CD14-positive monocyte (primary cell): ENCODE results near the gene SCN4B. TPM values are rescaled to one million over a fixed set of nuclear protein-coding genes. Genes with fewer than 3 reads are reported as not detected.
A peak's percentile ranks its signal among the peaks of the same experiment; 100 is the strongest.

Experiments used
- DNase-seq, 3 donors: peaks; one replicate each; pipeline ENCODE4 v3.0.0-alpha.2; 2011 to 2022
- H2AFZ ChIP-seq: 2 replicates; pipeline ENCODE4 v1.6.0; 2012; ENCODE audit warnings: mild to moderate bottlenecking, low read depth, low read length, inconsistent platforms; ENCODE audit not compliant: insufficient read depth, poor library complexity, severe bottlenecking
- H3K27ac ChIP-seq, 2 donors: 1 replicate in 1 of 2; 2 replicates in 1 of 2; pipeline ENCODE4 v1.5.1; 2012 to 2013; ENCODE audit warnings: low read length in 2 of 2, control low read depth in 1 of 2, inconsistent platforms in 1 of 2, low read depth in 1 of 2, mild to moderate bottlenecking in 1 of 2
- H3K27me3 ChIP-seq, 2 donors: one replicate each; pipeline versions ENCODE4 v1.6.0 to v1.6.1; 2011 to 2013; ENCODE audit warnings: low read length in 2 of 2; ENCODE audit not compliant: control insufficient read depth in 2 of 2, insufficient read depth in 2 of 2
- H3K36me3 ChIP-seq, 2 donors: replicated peaks in 1 of 2; 1 replicate in 1 of 2; 2 replicates in 1 of 2; pipeline versions ENCODE4 v1.5.1 to v1.6.1; 2012 to 2013; ENCODE audit warnings: low read length in 2 of 2, control low read depth in 1 of 2, inconsistent platforms in 1 of 2, mild to moderate bottlenecking in 1 of 2; ENCODE audit not compliant: insufficient read depth in 2 of 2, control insufficient read depth in 1 of 2
- H3K4me1 ChIP-seq, 2 donors: 1 replicate in 1 of 2; 2 replicates in 1 of 2; pipeline versions ENCODE4 v1.5.1 to v1.6.1; 2012 to 2013; ENCODE audit warnings: low read length in 2 of 2, control low read depth in 1 of 2, inconsistent platforms in 1 of 2, mild to moderate bottlenecking in 1 of 2, moderate library complexity in 1 of 2; ENCODE audit not compliant: insufficient read depth in 2 of 2, control insufficient read depth in 1 of 2
- H3K4me2 ChIP-seq: replicated peaks from 2 replicates; pipeline ENCODE3; 2012; ENCODE audit warnings: low read length, moderate library complexity, mild to moderate bottlenecking; ENCODE audit not compliant: poor library complexity, severe bottlenecking; ENCODE audit errors: extremely low read depth
- H3K4me3 ChIP-seq, 3 experiments: fragments of 200-600 bp in 1 of 3; sonication (generic) in 1 of 3; replicated peaks in 1 of 3; 1 replicate in 2 of 3; 2 replicates in 1 of 3; pipeline ENCODE4 v1.5.1; 2011 to 2013; ENCODE audit warnings: low read length in 3 of 3, mild to moderate bottlenecking in 3 of 3, control low read depth in 2 of 3, low read depth in 2 of 3, inconsistent platforms in 1 of 3, moderate library complexity in 1 of 3
- H3K79me2 ChIP-seq: 2 replicates; pipeline ENCODE4 v1.6.0; 2012; ENCODE audit warnings: mild to moderate bottlenecking, control low read depth, inconsistent platforms, low read length, moderate library complexity; ENCODE audit not compliant: insufficient read depth
- H3K9ac ChIP-seq: 2 replicates; pipeline ENCODE4 v1.6.0; 2017; ENCODE audit warnings: low read length, mild to moderate bottlenecking; ENCODE audit not compliant: insufficient read depth, poor library complexity, severe bottlenecking
- H3K9me3 ChIP-seq, 2 donors: replicated peaks in 1 of 2; 1 replicate in 1 of 2; 2 replicates in 1 of 2; pipeline versions ENCODE4 v1.5.1 to v1.6.1; 2012 to 2013; ENCODE audit warnings: low read length in 2 of 2, control low read depth in 1 of 2; ENCODE audit not compliant: control insufficient read depth in 1 of 2, insufficient read depth in 1 of 2
- H4K20me1 ChIP-seq: 2 replicates; pipeline ENCODE4 v1.6.0; 2012; ENCODE audit warnings: mild to moderate bottlenecking, low read length, control low read depth, moderate library complexity; ENCODE audit not compliant: insufficient read depth
- H3K27ac Mint-ChIP-seq, 7 donors: one replicate each; pipeline ENCODE4 v1.8.0; 2020; ENCODE audit warnings: mild to moderate bottlenecking in 7 of 7, mixed read lengths in 7 of 7, moderate library complexity in 6 of 7, inconsistent platforms in 2 of 7
- H3K27me3 Mint-ChIP-seq, 3 donors: one replicate each; pipeline ENCODE4 v1.8.0; 2021 to 2022; ENCODE audit warnings: low read depth in 3 of 3, mild to moderate bottlenecking in 3 of 3, mixed read lengths in 3 of 3, moderate library complexity in 3 of 3, inconsistent platforms in 1 of 3
- H3K36me3 Mint-ChIP-seq, 2 donors: one replicate each; pipeline ENCODE4 v1.8.0; 2020; ENCODE audit warnings: mixed read lengths in 2 of 2, inconsistent platforms in 1 of 2, mild to moderate bottlenecking in 1 of 2
- H3K4me1 Mint-ChIP-seq: one replicate; pipeline ENCODE4 v1.8.0; 2020; ENCODE audit warnings: mild to moderate bottlenecking, mixed read lengths
- H3K4me3 Mint-ChIP-seq, 2 donors: one replicate each; pipeline ENCODE4 v1.8.0; 2020; ENCODE audit warnings: mild to moderate bottlenecking in 2 of 2, mixed read lengths in 2 of 2, moderate library complexity in 1 of 2
- H3K9me3 Mint-ChIP-seq, 7 donors: one replicate each; pipeline ENCODE4 v1.8.0; 2020 to 2022; ENCODE audit warnings: mixed read lengths in 7 of 7, mild to moderate bottlenecking in 6 of 7, moderate library complexity in 6 of 7, inconsistent platforms in 2 of 7
- WGBS: methylation state at CpG from one replicate; pipeline ENCODE4 v1.1.5; 2013; ENCODE audit warnings: missing lambda C conversion rate; ENCODE audit not compliant: insufficient coverage; 5-methylcytosine and 5-hydroxymethylcytosine counted together
- intact Hi-C, 2 donors: fragments of 100-400 bp; cut with micrococcal nuclease; formaldehyde crosslinking; loops; one replicate each; pipeline versions ENCODE4 v1.15.0 to v1.15.1; 2023
- polyA plus RNA-seq, 3 donors: library from polyadenylated mRNA; depleted of rRNA in 1 of 3; unstranded in 2 of 3; stranded (reverse) in 1 of 3; fragments of 300-500 nt in 2 of 3; fragments of >200 nt in 1 of 3; fragmentation: Illumina TruSeq in 2 of 3; gene quantifications; 1 replicate in 2 of 3; 2 replicates in 1 of 3; pipeline ENCODE4 v1.2.3, GENCODE V29; 2012 to 2021
- TF ChIP-seq, protein P1 (sequence below): fragments of 200-600 bp; IDR thresholded peaks from one replicate; pipeline ENCODE4 v1.8.0; 2022; ENCODE audit warnings: antibody characterized with exemption, mild to moderate bottlenecking

Gene SCN4B
- polyA plus RNA-seq, 3 donors = 0.76 TPM; not detected in 2

DNA sequence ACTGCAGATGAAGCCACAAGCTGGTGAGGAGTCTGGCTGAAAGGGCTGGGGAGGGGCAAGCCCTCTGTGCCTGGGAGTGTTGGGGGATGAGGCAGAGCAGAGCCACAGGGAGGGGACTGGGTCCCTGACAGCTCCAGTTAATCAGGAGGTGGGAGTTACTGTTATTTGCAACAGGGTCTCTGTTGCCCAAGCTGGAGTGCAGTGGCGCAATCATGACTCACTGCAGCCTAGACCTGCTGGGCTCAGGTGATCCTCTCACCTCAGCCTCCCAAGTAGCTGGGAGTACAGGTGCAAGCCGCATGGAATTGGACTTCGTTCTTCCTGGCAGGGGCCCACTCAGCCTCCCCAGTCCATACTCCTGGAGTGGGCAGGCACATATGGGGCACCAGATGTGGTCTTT is 16.1 kb upstream of the SCN4B start:
- H3K9me3 Mint-ChIP-seq = no peaks in the 10 kb centered on the region
- Histone ChIP-seq H2AFZ (no peak overlapping the region), H4K20me1 (no peaks in the 10 kb centered on the region), H3K9me3 (no peaks in the 10 kb centered on the region), H3K27me3 (no peaks in the 10 kb centered on the region), H3K4me1 (peaks cover 6 to 8% of the 10 kb centered on the region in 2 donors), H3K9ac (no peak overlapping the region), H3K27ac (no peak overlapping the region), H3K4me3 (no peak overlapping the region), H3K36me3 (no peaks in the 10 kb centered on the region), H3K79me2 (no peaks in the 10 kb centered on the region), H3K4me2 (no peak overlapping the region)
- no peaks in the 10 kb centered on the region for H3K36me3 Mint-ChIP-seq
- H3K4me3 Mint-ChIP-seq = no peak overlapping the region
- no peak for DNase-seq
- peaks cover 4% of the 10 kb centered on the region for H3K4me1 Mint-ChIP-seq
- H3K27me3 Mint-ChIP-seq = peaks cover 7 to 17% (median 16%) of the 10 kb centered on the region in 3 donors
- H3K27ac Mint-ChIP-seq = peak overlapping the region in 1 of 7 donors; percentile 12
- TF ChIP-seq, protein P1, sequence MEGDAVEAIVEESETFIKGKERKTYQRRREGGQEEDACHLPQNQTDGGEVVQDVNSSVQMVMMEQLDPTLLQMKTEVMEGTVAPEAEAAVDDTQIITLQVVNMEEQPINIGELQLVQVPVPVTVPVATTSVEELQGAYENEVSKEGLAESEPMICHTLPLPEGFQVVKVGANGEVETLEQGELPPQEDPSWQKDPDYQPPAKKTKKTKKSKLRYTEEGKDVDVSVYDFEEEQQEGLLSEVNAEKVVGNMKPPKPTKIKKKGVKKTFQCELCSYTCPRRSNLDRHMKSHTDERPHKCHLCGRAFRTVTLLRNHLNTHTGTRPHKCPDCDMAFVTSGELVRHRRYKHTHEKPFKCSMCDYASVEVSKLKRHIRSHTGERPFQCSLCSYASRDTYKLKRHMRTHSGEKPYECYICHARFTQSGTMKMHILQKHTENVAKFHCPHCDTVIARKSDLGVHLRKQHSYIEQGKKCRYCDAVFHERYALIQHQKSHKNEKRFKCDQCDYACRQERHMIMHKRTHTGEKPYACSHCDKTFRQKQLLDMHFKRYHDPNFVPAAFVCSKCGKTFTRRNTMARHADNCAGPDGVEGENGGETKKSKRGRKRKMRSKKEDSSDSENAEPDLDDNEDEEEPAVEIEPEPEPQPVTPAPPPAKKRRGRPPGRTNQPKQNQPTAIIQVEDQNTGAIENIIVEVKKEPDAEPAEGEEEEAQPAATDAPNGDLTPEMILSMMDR = no peak
- intact Hi-C loops = no loop called here
- 91% methylated on average over 3 of the region's 3 CpGs for WGBS

DNA sequence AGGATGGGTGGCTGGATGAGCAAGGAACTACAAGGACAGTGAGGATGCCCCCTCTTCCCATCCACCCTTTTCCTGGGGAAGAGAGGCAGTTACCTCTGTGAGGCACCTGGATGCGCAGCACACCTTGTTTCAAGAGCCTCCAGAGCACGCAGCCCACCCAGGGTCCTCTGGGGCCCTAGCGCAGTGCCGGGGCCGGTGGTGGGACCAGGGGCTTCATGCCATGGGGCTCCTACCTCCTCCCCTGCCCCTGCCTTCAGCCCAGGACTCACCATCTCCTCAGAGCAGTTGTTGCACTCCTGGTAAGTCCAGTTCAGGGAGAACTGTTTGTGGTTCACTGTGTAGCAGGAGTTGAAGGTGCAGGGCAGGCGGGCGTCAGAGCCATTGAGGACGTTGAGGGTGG is 15.7 kb upstream of the SCN4B start:
- Histone ChIP-seq H3K27ac (no peak overlapping the region), H3K4me1 (peaks cover 6 to 8% of the 10 kb centered on the region in 2 donors), H3K4me2 (no peak overlapping the region), H2AFZ (no peak overlapping the region), H4K20me1 (no peaks in the 10 kb centered on the region), H3K4me3 (no peak overlapping the region), H3K36me3 (no peaks in the 10 kb centered on the region), H3K9me3 (no peaks in the 10 kb centered on the region), H3K79me2 (no peaks in the 10 kb centered on the region), H3K27me3 (no peaks in the 10 kb centered on the region), H3K9ac (no peak overlapping the region)
- no peak for DNase-seq
- no peak overlapping the region for H3K4me3 Mint-ChIP-seq
- WGBS = 92% methylated on average over 8 of the region's 8 CpGs
- peaks cover 7% of the 10 kb centered on the region for H3K4me1 Mint-ChIP-seq
- intact Hi-C loops = no loop called here
- H3K9me3 Mint-ChIP-seq = no peaks in the 10 kb centered on the region
- TF ChIP-seq, protein P1 = no peak
- peak overlapping the region in 1 of 7 donors; percentile 12 for H3K27ac Mint-ChIP-seq
- no peaks in the 10 kb centered on the region for H3K36me3 Mint-ChIP-seq
- H3K27me3 Mint-ChIP-seq = peaks cover 7 to 19% (median 16%) of the 10 kb centered on the region in 3 donors
